GM19193 (cell line): ENCODE data around the gene ARMC3.

ENCODE experiments used
- POLR2A ChIP-seq: IDR thresholded peaks from 4 replicates; pipeline ENCODE4 v1.6.1; 2011; ENCODE audit not compliant: insufficient read depth, insufficient read length; ENCODE audit errors: extremely low read depth

Gene ARMC3

DNA sequence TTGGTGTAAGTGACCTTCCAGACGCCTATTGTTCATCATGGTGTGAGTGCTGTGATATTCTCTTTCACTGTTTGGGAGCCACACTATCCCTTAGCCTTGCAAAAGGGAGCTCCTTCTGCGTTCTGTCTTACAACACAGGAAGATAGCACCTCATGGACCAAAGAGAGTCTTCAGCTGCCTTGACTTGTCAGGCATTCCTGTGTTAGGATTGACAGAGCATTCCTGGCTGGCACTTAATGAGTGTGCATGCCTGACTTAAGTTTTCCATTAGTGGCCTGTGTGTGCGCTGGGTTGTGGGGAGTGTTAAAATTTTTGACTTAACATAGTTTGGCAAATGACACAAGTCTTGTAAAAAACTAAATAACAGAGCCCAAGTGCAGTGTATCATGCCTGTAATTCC, 145.7 kb downstream of the ARMC3 start:
- no peak for TF ChIP-seq POLR2A

- TF ChIP-seq POLR2A: no peak
These were observed 147.8 kb downstream of the ARMC3 start for GRCh38 chr10:23075672-23076071.

- TF ChIP-seq POLR2A: no peak
These were observed 150.3 kb downstream of the ARMC3 start for GRCh38 chr10:23078114-23078513.

- TF ChIP-seq POLR2A: no peak
These were observed 151.8 kb downstream of the ARMC3 start for GRCh38 chr10:23079700-23080099.

DNA sequence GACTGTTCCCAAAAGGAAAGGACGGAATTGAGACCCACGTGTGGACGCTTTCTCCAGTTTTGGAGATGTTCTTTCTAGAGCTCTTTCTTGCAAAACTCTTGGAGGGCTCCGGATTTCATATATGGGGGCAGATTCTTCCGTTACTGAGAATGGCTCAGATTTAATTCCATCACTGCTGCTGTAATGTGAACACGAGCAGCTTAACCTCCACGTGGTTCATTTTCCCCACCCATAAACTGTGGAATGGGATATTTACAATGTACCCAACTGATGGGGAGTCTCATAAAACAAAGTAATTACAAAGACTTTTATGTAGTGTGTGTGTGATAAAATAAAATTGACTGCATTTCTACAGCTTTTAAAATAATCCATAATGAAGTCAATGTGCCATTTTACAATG, 152.4 kb downstream of the ARMC3 start:
- no peak for TF ChIP-seq POLR2A

- TF ChIP-seq POLR2A: no peak
These were observed 153.4 kb downstream of the ARMC3 start for GRCh38 chr10:23081221-23081750.

- TF ChIP-seq POLR2A: no peak
These were observed 154.0 kb downstream of the ARMC3 start for GRCh38 chr10:23081891-23082290.
